Choroid plexus epithelial cell (primary cell): ENCODE measurements around the gene SPACA7.

Experiments used
- DNase-seq: peaks from one replicate; pipeline ENCODE4 v3.0.0-alpha.2; 2010; ENCODE audit warnings: low read depth
- H3K4me3 ChIP-seq: 2 replicates; pipeline ENCODE4 v1.5.1; 2011; ENCODE audit warnings: low read depth, mild to moderate bottlenecking, control low read depth, low read length, moderate library complexity
- TF ChIP-seq, protein P1 (sequence below): conservative IDR thresholded peaks from 2 replicates; pipeline ENCODE4 v1.5.1; 2011; ENCODE audit warnings: low read depth, mild to moderate bottlenecking, control low read depth, inconsistent platforms, low read length, moderate library complexity

The SPACA7 gene

DNA sequence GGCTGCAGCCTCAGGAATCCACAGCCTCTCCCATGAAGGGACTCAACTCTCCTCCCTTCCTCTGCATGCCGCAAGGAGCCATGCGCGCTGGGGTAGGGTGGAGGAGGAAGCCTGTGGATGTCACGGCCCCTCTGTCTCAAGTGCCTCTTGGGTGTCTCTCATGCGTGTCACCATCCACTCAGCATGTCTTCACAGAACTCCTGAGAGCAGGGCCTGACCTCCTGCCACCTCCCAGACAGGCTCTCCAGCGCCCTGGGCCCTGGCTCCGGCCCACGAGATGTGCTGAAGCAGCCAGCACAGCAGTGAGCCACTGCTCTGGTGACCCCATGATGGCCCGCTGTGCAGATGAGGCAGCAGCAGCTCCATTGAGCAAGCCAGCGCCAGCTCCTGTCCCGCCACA lies 25.9 kb upstream of the SPACA7 start:
- no peak overlapping the region for H3K4me3 ChIP-seq
- TF ChIP-seq, protein P1, sequence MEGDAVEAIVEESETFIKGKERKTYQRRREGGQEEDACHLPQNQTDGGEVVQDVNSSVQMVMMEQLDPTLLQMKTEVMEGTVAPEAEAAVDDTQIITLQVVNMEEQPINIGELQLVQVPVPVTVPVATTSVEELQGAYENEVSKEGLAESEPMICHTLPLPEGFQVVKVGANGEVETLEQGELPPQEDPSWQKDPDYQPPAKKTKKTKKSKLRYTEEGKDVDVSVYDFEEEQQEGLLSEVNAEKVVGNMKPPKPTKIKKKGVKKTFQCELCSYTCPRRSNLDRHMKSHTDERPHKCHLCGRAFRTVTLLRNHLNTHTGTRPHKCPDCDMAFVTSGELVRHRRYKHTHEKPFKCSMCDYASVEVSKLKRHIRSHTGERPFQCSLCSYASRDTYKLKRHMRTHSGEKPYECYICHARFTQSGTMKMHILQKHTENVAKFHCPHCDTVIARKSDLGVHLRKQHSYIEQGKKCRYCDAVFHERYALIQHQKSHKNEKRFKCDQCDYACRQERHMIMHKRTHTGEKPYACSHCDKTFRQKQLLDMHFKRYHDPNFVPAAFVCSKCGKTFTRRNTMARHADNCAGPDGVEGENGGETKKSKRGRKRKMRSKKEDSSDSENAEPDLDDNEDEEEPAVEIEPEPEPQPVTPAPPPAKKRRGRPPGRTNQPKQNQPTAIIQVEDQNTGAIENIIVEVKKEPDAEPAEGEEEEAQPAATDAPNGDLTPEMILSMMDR = no peak
- no peak for DNase-seq

DNA sequence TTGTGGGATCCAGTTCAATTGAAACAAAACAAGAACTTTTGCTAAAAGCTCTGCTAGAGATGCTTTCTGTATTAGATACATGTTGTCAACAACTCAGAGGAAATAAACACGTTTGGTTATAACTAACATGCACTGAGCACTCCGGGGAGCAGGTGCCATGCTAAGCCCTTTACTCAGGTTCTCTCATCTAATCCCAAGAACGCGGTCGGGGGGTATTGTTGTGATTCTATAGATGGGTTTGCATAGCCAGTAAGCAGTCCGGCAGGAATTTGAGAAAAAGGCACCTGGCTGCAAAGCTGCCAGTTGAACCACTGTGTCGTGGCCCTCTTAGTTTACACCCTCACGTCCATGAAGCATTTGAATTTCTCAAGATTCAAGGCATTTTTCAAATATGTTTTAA lies 24.3 kb upstream of the SPACA7 start:
- H3K4me3 ChIP-seq = no peak overlapping the region
- no peak for DNase-seq
- TF ChIP-seq, protein P1 = no peak

DNA sequence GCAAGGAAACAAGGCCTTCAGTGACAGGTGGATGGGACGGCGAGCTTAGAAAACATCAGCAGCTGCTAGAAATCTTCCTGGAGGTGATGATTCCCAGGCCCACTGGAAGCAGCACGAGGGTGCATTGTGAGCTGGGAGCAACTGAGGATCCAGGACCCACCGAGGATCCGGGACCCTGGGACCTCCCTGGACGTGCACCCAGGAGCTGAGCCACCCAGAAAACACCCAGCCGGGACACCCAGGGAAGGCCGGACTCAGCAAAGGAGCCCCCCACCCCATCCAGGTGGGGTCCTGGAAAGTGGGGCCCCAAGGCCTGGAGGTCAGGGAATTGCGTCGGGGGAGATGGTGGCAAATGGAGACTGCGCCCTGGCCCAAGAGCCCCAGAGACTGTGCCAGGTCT lies 22.3 kb upstream of the SPACA7 start:
- H3K4me3 ChIP-seq = no peak overlapping the region
- TF ChIP-seq, protein P1 = no peak
- DNase-seq = no peak

DNA sequence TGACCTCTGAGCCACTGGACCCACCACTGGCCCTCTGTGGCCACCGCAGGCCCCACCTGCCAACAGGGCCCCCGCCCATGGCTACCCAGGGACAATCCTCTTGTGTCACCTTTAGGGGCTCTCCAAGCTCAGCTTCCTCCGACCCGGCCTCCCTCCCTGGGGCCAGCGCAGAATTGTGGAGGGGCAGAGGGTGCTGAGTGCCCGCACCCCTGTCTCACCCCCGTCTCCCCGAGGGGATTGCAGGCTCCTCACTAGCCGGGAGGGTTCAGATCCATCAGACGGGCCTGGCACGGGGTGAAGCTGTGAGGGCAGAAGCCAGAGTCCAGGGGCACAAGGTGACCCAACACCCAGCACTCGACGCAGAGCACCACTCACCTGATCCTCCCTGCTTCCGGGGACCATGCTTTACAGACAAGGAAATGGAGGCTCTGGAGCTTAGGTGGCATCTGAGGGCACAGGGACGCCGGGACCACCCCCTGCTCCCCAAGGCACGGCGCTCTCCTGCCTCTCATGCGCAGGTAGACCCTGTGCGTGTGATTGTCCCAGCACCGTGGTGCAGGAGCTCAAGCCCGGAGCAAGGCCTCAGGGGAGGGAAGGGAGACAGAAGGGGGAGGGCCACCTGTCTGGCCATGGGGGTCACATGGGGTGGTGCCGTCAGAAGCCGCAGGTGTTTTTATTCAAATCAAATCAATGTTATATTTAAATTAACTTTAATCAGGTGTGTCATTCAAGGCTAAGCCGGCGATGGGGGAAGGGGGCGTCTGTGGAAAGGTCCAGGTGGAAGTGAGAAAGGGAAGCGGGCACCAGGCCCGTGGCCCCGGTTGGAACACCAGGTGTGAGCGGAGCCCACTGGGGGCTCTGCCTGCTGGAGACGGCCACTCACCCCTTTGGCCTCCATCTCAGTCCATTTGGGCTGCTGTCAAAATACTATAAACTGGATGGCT lies 21.6 kb upstream of the SPACA7 start:
- DNase-seq = no peak
- TF ChIP-seq, protein P1 = no peak
- no peak overlapping the region for H3K4me3 ChIP-seq

DNA sequence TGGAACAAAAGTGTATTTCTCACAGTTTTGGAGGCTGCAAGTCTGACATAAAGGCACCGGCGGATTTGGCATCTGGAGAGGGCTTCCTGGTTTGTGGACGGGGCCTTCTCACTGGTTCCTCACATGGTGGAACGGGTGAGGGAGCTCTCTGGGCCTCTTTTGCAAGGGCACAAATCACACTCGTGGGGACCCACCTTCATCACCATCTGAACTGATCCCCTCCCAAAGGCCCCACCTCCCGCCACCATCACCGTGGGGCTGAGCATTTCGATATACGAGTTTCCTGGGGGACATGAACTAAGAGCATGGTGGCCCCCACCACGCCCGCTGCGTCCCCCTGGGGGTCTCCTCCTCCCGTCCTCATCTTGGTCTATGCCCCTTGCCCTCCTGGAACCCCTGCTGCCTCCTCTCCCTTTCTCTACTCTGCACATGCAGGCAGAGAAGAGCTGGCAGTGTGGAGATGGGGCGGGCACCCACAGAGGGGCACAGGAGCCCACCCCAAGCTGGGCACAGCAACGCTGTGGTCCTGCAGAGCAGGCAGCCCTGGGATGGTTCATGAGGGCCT lies 20.8 kb upstream of the SPACA7 start:
- H3K4me3 ChIP-seq = no peak overlapping the region
- TF ChIP-seq, protein P1 = no peak
- DNase-seq = no peak

DNA sequence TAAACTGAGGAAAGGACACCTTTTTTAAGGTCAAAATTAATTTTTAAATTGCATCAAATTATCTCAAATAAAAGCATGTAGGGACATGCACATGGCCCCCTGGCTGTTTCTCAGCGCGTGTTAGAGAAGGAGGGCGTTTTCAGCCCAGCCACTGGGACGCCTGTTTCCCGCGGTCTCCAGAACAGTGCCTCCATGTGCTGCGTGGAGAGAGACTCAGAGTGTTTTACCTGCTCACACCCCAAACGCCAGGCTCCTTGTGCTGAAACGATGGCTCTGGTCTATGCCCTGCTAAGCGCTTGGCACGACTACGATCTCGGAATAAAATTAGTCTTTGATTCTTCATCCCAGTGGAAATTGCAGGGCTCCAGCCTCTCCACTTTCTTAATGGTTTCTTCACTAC lies 20.0 kb upstream of the SPACA7 start:
- DNase-seq = no peak
- H3K4me3 ChIP-seq = no peak overlapping the region
- TF ChIP-seq, protein P1 = no peak
